ENCODE results near the gene HDAC8.
A peak's percentile ranks its signal among the peaks of the same experiment; 100 is the strongest.
"Not testable (repeated sequence)": the region's sequence is repeated elsewhere in the genome, so short reads cannot be mapped to it uniquely, and the experiment has no call there.

HDAC8 gene

GRCh38 chrX:72566448-72566847 lies 6.2 kb downstream of the HDAC8 start:
- no peak for TF ChIP-seq CTCF (IDR thresholded peaks at IDR 0.05; ENCODE audit: extremely low read depth, insufficient read depth, missing control alignments)
- DNase-seq (ENCODE audit: low spot score) = no peak
- in situ Hi-C loops (cut with MboI; ENCODE audit: low pct_unique_long_range_greater_than_20kb, low sequenced_read_pairs, unreplicated experiment) = no loop called here

GRCh38 chrX:72559655-72560054 lies 13.0 kb downstream of the HDAC8 start:
- DNase-seq (ENCODE audit: low spot score); in situ Hi-C loops (cut with MboI; ENCODE audit: low pct_unique_long_range_greater_than_20kb, low sequenced_read_pairs, unreplicated experiment): not testable (repeated sequence)

- no peak for DNase-seq (ENCODE audit: low spot score)
- in situ Hi-C loops (cut with MboI; ENCODE audit: low pct_unique_long_range_greater_than_20kb, low sequenced_read_pairs, unreplicated experiment) = no loop called here
- TF ChIP-seq CTCF (IDR thresholded peaks at IDR 0.05; ENCODE audit: extremely low read depth, insufficient read depth, missing control alignments) = peak; percentile 24
These were observed 18.0 kb downstream of the HDAC8 start for GRCh38 chrX:72554448-72555140.

- DNase-seq (ENCODE audit: low spot score); in situ Hi-C loops (cut with MboI; ENCODE audit: low pct_unique_long_range_greater_than_20kb, low sequenced_read_pairs, unreplicated experiment): not testable (repeated sequence)
These were observed 20.2 kb downstream of the HDAC8 start for GRCh38 chrX:72552443-72552842.

GRCh38 chrX:72545990-72546389 lies 26.7 kb downstream of the HDAC8 start:
- TF ChIP-seq CTCF (IDR thresholded peaks at IDR 0.05; ENCODE audit: extremely low read depth, insufficient read depth, missing control alignments) = no peak
- in situ Hi-C loops (cut with MboI; ENCODE audit: low pct_unique_long_range_greater_than_20kb, low sequenced_read_pairs, unreplicated experiment) = loop anchor here (25.0 kb wide), 1 partner anchor 259 kb away; the partner anchor contains the start of gene RPS4X
- DNase-seq (ENCODE audit: low spot score) = no peak

- DNase-seq (ENCODE audit: low spot score) = no peak
- in situ Hi-C loops (cut with MboI; ENCODE audit: low pct_unique_long_range_greater_than_20kb, low sequenced_read_pairs, unreplicated experiment) = loop anchor here (25.0 kb wide), 1 partner anchor 253 kb away; the partner anchor contains the start of gene RPS4X
- TF ChIP-seq CTCF (IDR thresholded peaks at IDR 0.05; ENCODE audit: extremely low read depth, insufficient read depth, missing control alignments) = peak; percentile 15
These were observed 32.3 kb downstream of the HDAC8 start for GRCh38 chrX:72540318-72540717.

GRCh38 chrX:72539822-72540221 lies 32.8 kb downstream of the HDAC8 start:
- TF ChIP-seq CTCF (IDR thresholded peaks at IDR 0.05; ENCODE audit: extremely low read depth, insufficient read depth, missing control alignments) = no peak
- in situ Hi-C loops (cut with MboI; ENCODE audit: low pct_unique_long_range_greater_than_20kb, low sequenced_read_pairs, unreplicated experiment) = loop anchor here (25.0 kb wide), 1 partner anchor 253 kb away; the partner anchor contains the start of gene RPS4X
- no peak for DNase-seq (ENCODE audit: low spot score)

Measured in GM13977 (cell line).